Neural progenitor cell (in vitro differentiated cells): Measurements from ENCODE around the gene SLC4A4.

Experiments used
- EZH2 ChIP-seq: fragments of 200-600 bp; sonication (generic); IDR thresholded peaks from 2 replicates; pipeline ENCODE4 v1.6.1; 2017; ENCODE audit warnings: antibody characterized with exemption, mild to moderate bottlenecking, moderate library complexity
- TF ChIP-seq, protein P1 (sequence below): fragments of 200-600 bp; sonication (generic); IDR thresholded peaks from 2 replicates; pipeline ENCODE4 v1.5.1; 2017; ENCODE audit warnings: antibody characterized with exemption, mild to moderate bottlenecking

DNA sequence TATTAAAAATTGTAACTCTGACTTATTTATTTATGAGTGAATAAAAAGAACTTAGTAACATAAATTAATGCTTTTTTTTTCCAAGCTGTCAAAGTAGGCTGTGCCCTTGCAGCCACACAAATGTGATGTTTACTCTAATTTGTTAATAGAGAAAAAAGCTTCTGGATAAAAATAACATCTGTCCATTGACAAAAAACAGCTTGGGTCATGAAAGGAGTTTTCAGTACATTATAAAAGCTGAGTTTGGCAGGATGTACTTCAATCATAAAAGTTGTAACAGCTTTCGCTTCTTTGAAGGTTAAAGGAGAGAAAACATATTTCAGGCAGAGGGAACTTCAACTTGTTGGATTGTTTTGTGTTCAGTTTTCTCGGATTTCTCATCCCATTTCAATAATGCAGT is 105.6 kb downstream of the SLC4A4 start:
- TF ChIP-seq, protein P1, sequence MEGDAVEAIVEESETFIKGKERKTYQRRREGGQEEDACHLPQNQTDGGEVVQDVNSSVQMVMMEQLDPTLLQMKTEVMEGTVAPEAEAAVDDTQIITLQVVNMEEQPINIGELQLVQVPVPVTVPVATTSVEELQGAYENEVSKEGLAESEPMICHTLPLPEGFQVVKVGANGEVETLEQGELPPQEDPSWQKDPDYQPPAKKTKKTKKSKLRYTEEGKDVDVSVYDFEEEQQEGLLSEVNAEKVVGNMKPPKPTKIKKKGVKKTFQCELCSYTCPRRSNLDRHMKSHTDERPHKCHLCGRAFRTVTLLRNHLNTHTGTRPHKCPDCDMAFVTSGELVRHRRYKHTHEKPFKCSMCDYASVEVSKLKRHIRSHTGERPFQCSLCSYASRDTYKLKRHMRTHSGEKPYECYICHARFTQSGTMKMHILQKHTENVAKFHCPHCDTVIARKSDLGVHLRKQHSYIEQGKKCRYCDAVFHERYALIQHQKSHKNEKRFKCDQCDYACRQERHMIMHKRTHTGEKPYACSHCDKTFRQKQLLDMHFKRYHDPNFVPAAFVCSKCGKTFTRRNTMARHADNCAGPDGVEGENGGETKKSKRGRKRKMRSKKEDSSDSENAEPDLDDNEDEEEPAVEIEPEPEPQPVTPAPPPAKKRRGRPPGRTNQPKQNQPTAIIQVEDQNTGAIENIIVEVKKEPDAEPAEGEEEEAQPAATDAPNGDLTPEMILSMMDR: no peak
- TF ChIP-seq EZH2: no peak
